ENCODE measurements around the gene RPL29.
"Not testable (repeated sequence)": the region's sequence is repeated elsewhere in the genome, so short reads cannot be mapped to it uniquely, and the experiment has no call there.

Gene RPL29

GRCh38 chr3:51995346-51996163 is at the start of gene RPL29:
TSS of gene RPL29 (minus strand) at chr3:51995895. CDS start at chr3:51995461, 434 bp downstream.
- peak; percentile 94 for DNase-seq

- no peak for DNase-seq
These were observed 49.3 kb upstream of the RPL29 start for GRCh38 chr3:52044869-52045619.

GRCh38 chr3:52043750-52044149 is 48.1 kb upstream of the RPL29 start:
- no peak for DNase-seq

DNA sequence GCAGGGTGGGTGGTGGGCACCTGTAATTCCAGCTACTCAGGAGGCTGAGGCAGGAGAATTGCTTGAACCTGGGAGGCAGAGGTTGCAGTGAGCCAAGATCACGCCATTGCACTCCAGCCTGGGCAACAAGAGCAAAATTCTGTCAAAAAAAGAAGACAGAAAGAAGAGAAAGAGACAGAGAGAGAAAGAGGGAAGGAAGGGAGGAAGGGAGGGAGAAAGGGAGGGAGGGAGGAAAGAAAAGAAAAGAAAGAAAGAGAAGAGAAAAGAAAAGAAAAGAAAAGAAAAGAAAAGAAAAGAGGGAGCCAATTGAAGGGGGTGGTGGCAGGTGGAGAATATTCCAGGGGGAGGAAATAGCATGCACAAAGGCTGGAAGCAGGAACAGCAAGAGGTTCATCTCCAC is 47.3 kb upstream of the RPL29 start:
- DNase-seq = not testable (repeated sequence)

DNA sequence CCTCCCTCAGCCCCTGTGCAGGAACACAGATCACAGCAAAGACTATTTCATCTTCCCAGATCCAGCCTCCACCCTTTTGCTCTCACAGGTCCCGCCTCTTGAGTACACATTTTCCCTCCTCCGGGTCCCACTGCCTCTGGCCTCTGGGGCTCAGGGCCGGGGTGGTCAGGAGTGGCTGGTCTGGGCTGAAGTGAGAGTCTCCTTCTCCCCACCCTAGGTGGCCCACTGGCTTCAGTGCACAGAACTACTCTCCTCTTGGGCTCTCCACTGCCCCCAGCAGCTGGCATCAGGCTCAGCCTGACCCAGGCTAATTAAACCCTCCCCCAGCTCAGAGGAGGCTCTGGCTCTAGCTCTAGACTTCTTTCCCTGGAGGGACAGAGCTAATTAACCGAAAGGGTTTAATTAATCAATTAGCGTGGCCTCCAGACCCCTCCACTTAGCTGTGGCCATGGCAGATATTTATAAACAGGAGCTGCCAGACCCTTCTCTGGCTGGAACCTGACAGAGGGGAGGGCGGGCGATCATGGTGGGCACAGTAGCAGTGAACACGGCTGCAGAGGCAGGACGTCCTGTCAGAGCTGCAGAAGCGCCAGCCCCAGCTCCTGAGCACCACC is 45.5 kb upstream of the RPL29 start:
- no peak for DNase-seq

DNA sequence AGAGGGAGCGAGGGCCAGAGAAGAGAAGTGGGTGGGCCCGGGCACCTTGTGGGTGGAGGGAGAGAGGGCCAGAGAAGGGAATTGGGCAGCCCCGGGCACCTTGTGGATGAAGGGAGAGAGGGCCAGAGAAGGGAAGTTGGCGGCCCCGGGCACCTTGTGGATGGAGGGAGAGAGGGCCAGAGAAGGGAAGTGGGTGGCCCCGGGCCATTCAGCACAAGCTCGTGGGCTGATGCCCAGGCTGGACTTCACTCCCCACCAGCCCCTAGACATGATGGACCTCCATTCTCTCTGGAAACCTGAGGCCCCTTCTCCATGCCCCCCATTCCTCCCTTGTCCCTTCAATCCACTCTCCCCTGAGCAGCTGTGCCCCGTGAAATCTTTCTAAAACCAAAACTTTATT is 44.9 kb upstream of the RPL29 start:
- DNase-seq = no peak

DNA sequence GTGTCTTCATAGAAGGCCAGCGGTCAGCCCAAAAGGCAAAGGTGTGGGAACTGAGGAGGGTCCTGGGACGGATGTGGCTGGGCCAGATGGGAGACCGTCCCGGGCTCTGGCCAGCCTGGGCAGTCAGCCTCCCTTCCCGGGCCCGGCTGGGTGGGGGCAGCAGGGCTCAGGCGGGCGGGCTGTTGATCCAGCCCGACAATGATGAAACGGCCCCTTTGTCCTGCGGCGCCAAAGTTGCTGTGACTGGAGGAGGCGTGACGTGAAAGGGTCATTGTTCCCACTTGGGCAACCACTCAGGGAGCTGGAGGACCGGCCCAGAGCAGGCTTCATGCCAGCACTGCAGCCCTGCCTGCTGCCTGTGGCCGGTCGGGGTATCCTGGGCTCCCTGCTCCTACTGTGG is 44.2 kb upstream of the RPL29 start:
- DNase-seq = no peak

DNA sequence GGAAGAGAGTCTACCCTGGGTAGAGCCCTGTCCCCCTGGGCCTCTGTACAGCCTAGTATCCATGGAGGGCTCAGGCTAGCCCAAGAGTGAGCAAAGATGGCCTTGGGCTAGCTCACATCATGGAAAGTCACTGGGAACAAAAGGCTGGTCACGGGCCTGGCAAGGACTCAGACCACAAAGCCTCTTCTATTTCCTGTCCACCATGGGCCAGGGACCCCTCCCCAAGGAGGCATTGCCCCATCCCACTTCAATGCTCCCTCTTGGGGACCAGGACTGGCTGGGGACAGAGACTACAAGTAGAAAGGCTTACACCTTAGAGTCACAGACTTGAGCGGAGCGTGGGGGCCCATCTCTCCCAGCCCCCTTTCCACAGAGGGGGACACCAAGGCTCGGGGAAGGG is 43.7 kb upstream of the RPL29 start:
- DNase-seq = no peak

DNA sequence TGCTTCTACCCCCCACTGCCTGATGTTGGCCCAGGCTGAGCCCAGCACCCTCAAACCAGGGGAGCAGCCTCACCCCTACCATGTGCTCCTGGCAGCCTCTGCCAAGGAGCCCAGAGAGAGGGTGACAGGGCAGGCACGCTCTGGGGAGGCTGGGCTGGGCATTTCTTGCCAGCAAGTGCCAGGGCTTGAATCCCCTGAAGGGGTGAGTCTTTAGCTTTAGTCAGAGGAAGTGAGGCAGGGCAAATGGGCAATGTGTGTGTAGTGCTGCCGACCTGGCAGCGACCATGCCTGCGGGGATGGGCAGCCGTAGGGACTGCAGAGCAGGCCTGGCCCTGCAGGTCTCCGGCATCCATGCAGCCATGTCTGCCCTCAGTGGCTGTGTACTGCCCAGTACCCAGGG is 42.5 kb upstream of the RPL29 start:
- no peak for DNase-seq

DNA sequence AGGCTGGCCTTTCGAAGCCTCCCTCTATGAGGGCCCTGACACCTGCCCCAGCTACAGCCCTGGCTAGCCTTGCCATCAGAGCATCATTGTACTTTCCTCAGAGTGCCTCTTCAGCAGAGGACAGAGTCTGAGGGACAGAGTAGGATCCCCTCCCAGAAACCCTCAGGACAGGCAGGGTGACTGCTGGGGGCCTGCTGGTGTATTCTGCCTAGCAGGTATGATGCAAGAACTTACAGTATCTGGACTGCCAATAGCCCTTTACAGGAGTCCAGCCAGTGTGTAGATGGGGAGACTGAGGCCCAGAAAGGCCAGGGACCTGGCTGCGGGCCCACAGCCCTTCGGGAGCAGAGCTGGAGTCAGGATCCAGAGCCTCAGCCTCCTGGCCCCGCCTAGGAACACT is 41.6 kb upstream of the RPL29 start:
- DNase-seq = no peak

- DNase-seq = no peak
These were observed 41.1 kb upstream of the RPL29 start for GRCh38 chr3:52036829-52037228.

DNA sequence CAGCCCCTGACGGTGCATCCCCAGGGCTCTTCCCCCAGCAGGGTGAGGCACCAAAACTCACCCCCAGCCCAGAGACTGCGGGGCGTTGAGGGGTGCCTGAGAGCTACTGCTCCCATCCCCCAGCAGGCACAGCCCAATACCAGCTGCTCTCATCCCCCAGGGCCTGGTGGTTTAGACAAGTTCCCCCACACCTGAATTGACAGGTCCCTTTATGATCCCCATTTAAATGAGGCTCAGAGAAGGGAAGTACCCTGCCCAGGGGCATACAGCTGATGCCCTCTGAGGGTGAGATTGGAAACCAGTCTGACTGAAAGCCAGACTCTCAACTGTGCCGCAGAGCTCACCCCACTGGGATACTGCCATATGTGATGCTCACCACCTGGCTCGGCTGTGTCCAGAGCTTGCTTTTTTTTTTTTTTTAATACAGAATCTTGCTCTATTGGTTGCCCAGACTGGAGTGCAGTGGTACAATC is 40.6 kb upstream of the RPL29 start:
- DNase-seq = no peak

DNA sequence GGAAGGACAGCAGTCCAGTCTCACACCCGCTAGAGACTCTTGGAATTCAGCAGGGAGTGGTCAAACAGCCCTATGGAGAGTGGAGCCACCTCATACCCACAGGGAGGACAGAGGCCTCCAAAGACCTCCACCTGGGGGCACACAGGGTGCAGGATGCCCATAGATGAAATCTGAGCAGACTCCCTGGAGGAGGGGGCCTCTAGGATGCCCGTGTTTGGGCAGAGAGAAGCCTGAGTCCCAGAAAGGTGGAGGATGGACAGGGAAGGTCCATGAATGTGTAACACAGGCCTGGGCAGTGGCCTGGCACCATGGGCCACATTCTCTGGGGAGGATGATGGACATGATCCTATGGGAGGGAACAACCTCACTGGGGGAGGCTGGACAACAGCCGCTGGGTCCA is 39.0 kb upstream of the RPL29 start:
- DNase-seq = no peak

GRCh38 chr3:52034212-52034611 is 38.5 kb upstream of the RPL29 start:
- DNase-seq = no peak

GRCh38 chr3:52033748-52034147 is 38.1 kb upstream of the RPL29 start:
- not testable (repeated sequence) for DNase-seq

DNA sequence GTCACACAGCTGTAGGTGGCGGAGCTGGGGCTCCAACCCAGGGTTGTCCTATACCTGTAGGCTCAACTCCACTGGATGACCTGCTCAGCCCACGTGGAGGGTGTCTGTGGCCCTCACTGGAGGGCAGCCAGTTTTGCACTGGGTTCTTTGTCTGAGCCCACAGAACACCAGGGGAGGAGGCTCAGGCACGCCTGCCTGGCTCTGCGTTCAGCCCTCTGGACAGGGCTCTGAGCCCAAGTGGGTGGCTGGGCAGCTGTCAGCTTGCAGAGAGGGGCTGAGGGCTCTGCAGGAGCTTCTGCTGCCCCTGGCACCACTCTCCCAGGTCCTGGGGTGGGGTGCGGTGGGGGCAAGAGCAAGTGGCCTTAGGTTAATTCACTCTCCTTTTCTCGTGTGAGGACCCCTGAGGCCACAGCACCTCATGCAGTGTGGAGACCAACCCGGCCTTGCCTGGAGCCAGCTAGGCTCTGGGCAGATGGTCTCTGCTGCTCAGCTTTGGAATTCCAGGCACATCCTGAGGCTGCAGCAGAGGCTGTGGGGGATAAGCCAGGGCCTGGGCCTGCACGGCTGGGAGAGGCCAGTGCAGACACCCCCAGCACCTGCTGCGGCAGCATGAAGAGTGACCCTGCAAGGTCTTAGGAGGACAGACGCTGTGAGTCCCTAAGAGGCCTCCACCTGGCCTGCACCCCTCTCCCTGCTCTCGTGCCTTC is 37.2 kb upstream of the RPL29 start:
- DNase-seq = no peak

DNA sequence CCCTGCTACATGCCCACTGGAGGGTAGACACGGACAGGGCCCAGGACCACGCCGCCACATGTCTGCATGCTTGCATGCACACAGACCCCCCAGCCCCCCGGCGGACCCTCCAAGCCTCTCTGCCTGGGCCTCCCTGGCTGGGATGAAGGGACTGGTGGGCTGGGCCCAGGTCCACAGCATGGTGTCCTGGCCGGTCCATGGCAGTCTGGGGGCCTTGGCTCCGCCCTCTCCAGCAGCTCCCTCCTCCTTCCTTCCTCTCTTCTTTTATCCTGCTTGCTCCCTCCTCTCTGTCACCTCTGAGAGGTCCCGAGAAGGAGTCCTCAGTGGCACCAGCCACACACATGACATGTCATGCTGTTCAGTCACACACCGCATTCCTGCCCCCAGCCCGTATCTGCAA is 36.2 kb upstream of the RPL29 start:
- DNase-seq = no peak

DNA sequence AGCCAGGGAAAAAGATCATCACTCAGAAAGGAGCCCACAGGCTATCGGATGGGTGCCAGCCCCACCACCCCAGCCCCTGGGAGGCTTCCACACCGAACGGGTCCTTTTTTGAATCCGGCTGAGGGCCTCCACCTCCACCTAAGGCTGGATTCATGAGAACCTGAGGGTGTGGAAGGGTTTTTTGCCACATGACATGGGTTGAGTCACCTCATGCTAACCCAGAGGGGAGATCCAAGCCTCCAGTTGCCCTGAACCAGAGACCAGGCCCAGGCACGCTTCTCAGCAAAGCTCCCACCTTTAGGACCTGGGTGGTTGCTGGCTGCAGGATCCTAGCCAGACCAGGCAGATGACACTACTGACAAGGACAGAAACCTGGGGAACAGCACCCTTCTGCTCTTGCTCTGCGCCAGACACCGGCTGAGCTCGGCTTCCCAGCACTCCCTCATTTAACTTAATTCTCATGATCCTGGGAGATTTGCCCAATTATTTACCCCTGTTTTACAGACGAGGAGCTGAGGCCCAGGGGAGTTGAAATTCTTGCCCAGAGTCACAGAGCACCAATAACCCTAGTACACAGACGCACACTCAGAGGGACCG is 35.1 kb upstream of the RPL29 start:
- DNase-seq = no peak

GRCh38 chr3:52029535-52029934 is 33.8 kb upstream of the RPL29 start:
- no peak for DNase-seq

DNA sequence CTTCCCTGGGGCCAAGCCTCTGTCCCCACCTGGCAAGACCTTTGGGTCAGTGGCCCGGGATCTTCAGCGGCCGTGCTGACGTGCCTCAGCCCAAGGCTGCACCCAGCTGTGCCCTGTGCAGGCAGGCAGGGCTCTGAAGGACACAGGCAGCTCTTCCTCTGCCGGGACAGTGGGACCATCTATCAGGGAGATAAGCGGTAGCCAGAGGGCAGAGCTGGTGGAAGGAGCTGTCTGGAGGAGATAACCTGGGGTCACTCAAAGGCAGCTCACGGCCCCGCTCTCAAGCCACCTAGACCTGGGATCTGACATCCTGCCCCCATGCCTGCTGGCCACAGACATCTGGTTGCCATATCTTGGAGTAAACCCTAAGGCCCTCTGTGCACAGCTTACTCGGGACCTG is 33.4 kb upstream of the RPL29 start:
- no peak for DNase-seq

GRCh38 chr3:52028572-52028971 is 32.9 kb upstream of the RPL29 start:
- no peak for DNase-seq

GRCh38 chr3:52026041-52026440 is 30.3 kb upstream of the RPL29 start:
- no peak for DNase-seq

DNA sequence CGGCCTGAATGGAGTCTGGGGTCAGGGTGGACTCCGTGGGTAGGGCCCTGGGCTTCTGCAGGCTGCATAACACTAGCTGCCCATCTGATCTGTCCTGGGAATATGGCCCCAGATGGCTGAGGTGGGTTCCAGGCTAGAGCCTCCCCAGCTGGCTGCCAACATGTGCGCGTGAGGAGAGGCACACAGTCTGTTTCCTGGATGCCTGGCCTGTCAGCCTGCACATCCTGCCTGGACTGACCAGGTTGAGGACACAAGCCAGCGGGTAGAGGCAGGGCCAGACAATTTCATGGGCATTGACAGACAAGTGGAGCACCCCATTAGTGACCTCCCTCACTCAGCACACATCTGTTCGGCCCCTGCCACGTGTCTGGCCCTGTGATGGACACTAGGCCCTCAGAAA is 29.8 kb upstream of the RPL29 start:
- no peak for DNase-seq
